Measurements from ENCODE around the gene SIK3.

The SIK3 gene

GRCh38 chr11:117045956-117046355 is 52.3 kb downstream of the SIK3 start:
- no peak overlapping the region for H3K27ac ChIP-seq
- TF ChIP-seq CTCF (IDR thresholded peaks at IDR 0.05) (no peak), ZFX (IDR thresholded peaks at IDR 0.05; ENCODE audit: borderline replicate concordance) (no peak)

- no peak overlapping the region for H3K27ac ChIP-seq
- no peak for TF ChIP-seq ZFX (IDR thresholded peaks at IDR 0.05; ENCODE audit: borderline replicate concordance)
- no peak for TF ChIP-seq CTCF (IDR thresholded peaks at IDR 0.05)
Measured at GRCh38 chr11:117045196-117045595, 53.0 kb downstream of the SIK3 start.

GRCh38 chr11:117044287-117045035 is 53.8 kb downstream of the SIK3 start:
- TF ChIP-seq ZFX (IDR thresholded peaks at IDR 0.05; ENCODE audit: borderline replicate concordance) (no peak), CTCF (IDR thresholded peaks at IDR 0.05) (no peak)
- no peak overlapping the region for H3K27ac ChIP-seq

- TF ChIP-seq ZFX (IDR thresholded peaks at IDR 0.05; ENCODE audit: borderline replicate concordance), result no peak
- no peak for TF ChIP-seq CTCF (IDR thresholded peaks at IDR 0.05)
- H3K27ac ChIP-seq, result no peak overlapping the region
Measured at GRCh38 chr11:117042689-117043088, 55.5 kb downstream of the SIK3 start.

- TF ChIP-seq CTCF (IDR thresholded peaks at IDR 0.05), result no peak
- no peak for TF ChIP-seq ZFX (IDR thresholded peaks at IDR 0.05; ENCODE audit: borderline replicate concordance)
- H3K27ac ChIP-seq, result no peak overlapping the region
Measured at GRCh38 chr11:117039900-117040299, 58.3 kb downstream of the SIK3 start.

- TF ChIP-seq CTCF (IDR thresholded peaks at IDR 0.05) (no peak), ZFX (IDR thresholded peaks at IDR 0.05; ENCODE audit: borderline replicate concordance) (no peak)
- no peak overlapping the region for H3K27ac ChIP-seq
Measured at GRCh38 chr11:117039270-117039669, 59.0 kb downstream of the SIK3 start.

GRCh38 chr11:117037975-117038350 is 60.3 kb downstream of the SIK3 start:
- no peak overlapping the region for H3K27ac ChIP-seq
- TF ChIP-seq CTCF (IDR thresholded peaks at IDR 0.05) (no peak), ZFX (IDR thresholded peaks at IDR 0.05; ENCODE audit: borderline replicate concordance) (no peak)
